Activated CD8-positive, alpha-beta memory T cell treated with anti-CD3 and anti-CD28 coated beads, Interleukin-2, amount 50 U/mL, for 48 hours (primary cell): ENCODE results near the gene DLG1.
A peak's percentile ranks its signal among the peaks of the same experiment; 100 is the strongest.

ENCODE experiments used
- DNase-seq: peaks from one replicate; pipeline ENCODE4 v3.0.0-alpha.2; 2020

DLG1 gene

GRCh38 chr3:197312431-197312830, 14.0 kb upstream of the DLG1 start:
- no peak for DNase-seq

GRCh38 chr3:197311591-197311990, 13.2 kb upstream of the DLG1 start:
- DNase-seq, result no peak

GRCh38 chr3:197309528-197310361, 11.3 kb upstream of the DLG1 start:
- DNase-seq, result no peak

DNA sequence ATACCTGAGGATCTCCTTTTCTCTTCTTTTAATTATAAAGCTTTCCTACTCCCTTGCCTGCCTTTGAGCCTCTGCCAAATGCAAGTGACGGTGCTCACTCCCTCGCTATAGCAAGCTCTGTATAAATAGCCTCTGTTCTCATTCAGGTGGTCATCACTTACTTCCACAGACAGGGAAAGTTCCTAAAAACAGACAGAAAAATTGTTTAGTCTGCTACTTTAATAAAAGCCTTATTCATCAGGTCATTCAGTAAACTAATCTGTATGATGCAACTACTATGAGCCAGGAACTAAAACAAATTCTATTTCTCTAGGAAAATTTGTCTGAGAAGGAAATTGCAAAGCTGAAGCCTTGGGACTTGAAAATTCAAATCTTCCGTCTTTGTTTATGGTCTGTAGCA, 10.2 kb upstream of the DLG1 start:
- DNase-seq, result no peak

DNA sequence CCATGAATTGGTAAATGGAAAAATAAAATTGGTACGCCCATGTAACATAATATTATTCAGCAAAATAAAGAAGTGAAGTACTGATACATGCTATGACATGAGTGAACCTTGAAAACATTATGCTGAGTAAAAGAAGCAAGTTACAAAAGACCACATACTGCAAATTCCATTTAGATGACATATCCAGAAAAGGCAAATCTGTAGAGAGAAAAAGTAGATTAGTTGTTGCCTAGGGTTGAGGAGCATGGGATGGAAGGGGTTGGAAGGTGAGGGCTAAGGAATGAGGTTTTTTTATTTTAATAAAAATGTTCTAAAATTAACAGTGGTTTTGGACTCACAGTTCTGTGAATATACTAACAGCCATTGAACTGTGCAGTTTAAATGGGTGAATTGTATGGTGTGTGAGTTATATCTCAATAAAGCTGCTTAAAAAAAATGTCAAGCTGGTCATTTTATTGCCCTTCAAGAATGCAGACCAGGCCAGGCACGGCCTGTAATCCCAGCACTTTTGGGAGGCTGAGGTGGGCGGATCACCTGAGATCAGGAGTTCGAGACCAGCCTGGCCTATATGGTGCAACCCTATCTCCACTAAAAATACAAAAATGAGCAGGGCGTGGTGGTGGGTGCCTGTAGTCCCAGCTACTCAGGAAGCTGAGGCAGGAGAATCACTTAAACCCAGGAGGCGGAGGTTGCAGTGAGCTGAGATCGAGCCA, 8.1 kb upstream of the DLG1 start:
- no peak for DNase-seq

- DNase-seq, result no peak
Observed at GRCh38 chr3:197305854-197306253, 7.4 kb upstream of the DLG1 start.

- DNase-seq, result no peak
Observed at GRCh38 chr3:197303452-197303851, 5.0 kb upstream of the DLG1 start.

DNA sequence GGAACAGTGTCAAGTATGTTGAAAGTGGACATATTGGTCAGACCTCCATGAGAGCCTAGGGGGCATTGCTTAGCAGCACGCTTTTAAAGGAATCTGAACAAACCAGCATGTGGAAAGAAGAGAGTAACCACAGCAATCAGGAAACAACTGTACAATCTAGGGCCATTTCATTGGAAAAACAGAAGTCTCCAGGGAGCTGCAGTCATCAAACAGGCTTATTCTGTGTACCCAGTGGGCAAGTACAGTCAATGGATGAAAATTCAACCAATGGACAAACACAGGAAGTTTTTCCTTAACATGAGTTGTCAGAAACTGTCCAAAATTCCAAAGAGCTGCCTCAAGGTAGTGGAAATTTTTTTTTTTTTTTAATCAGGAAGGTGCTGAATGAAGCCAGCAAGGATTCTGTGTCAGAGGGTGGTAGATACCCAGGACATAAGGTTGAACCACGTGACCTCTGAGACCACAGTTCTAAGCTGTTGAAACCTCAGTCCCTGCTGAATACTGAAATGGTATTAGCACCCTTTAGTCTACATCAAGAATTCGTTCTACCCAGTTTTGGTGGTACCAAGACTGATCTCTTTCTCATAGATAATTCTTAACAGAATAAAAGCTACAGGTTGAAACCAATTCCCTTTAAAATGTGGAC, 4.4 kb upstream of the DLG1 start:
- DNase-seq, result no peak

DNA sequence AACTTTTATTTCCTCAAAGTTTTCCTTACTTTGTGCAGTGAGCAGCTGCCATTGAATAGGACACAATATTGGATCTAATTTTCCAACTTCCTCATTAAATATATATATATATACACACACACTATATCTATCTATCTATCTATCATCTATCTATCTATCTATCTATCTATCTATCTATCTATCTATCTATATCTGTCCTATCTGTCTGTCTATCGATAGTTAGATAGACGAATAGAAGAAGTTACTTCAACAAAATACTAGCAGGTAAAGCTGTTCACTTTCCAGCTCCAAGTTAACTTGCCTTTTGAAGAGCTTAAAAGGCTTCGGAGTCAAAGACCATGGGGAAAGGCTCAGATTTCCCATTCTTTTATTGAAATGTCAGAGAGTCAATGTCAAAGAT, 3.6 kb upstream of the DLG1 start:
- DNase-seq, result no peak

- DNase-seq, result no peak
Observed at GRCh38 chr3:197300361-197300760, 1.9 kb upstream of the DLG1 start.

- DNase-seq, result peak; percentile 70
Observed at GRCh38 chr3:197298945-197299854, 788 bp upstream of the DLG1 start.

GRCh38 chr3:197297476-197298340, 704 bp downstream of the DLG1 start:
- DNase-seq, result peak; percentile 93

GRCh38 chr3:197297002-197297401, 1.4 kb downstream of the DLG1 start:
- no peak for DNase-seq

- DNase-seq, result no peak
Observed at GRCh38 chr3:197296545-197296944, 1.9 kb downstream of the DLG1 start.

DNA sequence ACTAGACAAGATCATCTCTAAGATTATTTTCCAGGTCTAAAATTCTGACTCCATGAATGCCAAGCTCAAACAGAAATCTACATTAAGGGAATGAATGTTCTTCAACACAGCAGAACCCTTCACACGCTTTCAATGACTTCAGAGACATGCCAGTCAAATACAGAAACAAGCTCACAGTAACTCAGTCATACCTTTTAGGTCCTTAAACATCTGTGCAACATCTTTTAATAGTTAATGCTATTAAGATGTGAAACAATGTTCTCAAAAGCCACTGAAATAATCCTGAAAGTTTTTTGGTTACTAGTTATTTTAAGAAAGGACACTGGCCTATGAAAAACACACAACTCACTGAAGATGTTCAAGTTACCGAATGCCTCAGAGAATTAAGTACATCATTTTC, 2.5 kb downstream of the DLG1 start:
- DNase-seq, result no peak

GRCh38 chr3:197293605-197294237, 4.7 kb downstream of the DLG1 start:
- DNase-seq, result no peak

GRCh38 chr3:197292648-197293047, 5.8 kb downstream of the DLG1 start:
- DNase-seq, result no peak

GRCh38 chr3:197292083-197292646, 6.2 kb downstream of the DLG1 start:
- DNase-seq, result no peak

GRCh38 chr3:197289726-197290125, 8.7 kb downstream of the DLG1 start:
- no peak for DNase-seq

- no peak for DNase-seq
Observed at GRCh38 chr3:197286678-197287077, 11.7 kb downstream of the DLG1 start.

- DNase-seq, result no peak
Observed at GRCh38 chr3:197285557-197285956, 12.9 kb downstream of the DLG1 start.
